K562 (cell line): ENCODE measurements around the gene TIMM10. TPM values are rescaled to one million over a fixed set of nuclear protein-coding genes. Genes with fewer than 3 reads are reported as not detected.

Source experiments
- ARHGAP35 ChIP-seq: fragments of 450-650 bp; IDR thresholded peaks from 2 replicates; pipeline ENCODE4 v1.6.1; 2018; ENCODE audit not compliant: partially characterized antibody
- ATF1 ChIP-seq, 2 experiments: fragments of 450-650 bp in 1 of 2; IDR thresholded peaks; 2 replicates each; pipeline ENCODE4 v1.6.1; 2016; ENCODE audit warnings: missing compliant biosample characterization in 1 of 2, missing genetic modification characterization in 1 of 2
- ATF7 ChIP-seq: fragments of 450-650 bp; IDR thresholded peaks from 2 replicates; pipeline ENCODE4 v1.7.1; 2014; ENCODE audit warnings: mild to moderate bottlenecking, moderate library complexity
- BHLHE40 ChIP-seq: IDR thresholded peaks from 2 replicates; pipeline ENCODE4 v1.6.1; 2011; ENCODE audit warnings: low read length, improper control_type of control experiment
- C11orf30 ChIP-seq: fragments of 450-650 bp; IDR thresholded peaks from 2 replicates; pipeline ENCODE4 v1.6.1; 2016; ENCODE audit warnings: low read depth, mild to moderate bottlenecking
- CREB5 ChIP-seq: fragments of 250-450 bp; sonication (Bioruptor Pico); IDR thresholded peaks from 2 replicates; pipeline ENCODE4 v1.5.0; 2020; ENCODE audit warnings: mild to moderate bottlenecking
- CREBBP ChIP-seq: IDR thresholded peaks from one replicate; pipeline ENCODE4 v1.6.1; 2012; ENCODE audit warnings: low read depth, mild to moderate bottlenecking, control low read depth, inconsistent platforms, low read length
- HNRNPK ChIP-seq: fragments of 200-400 bp; formaldehyde crosslinking; IDR thresholded peaks from one replicate; pipeline ENCODE4 v1.6.1; 2018; ENCODE audit warnings: mild to moderate bottlenecking, low read depth, low read length; ENCODE audit not compliant: poor library complexity, severe bottlenecking
- KLF6 ChIP-seq: fragments of 250-450 bp; sonication (Bioruptor Pico); IDR thresholded peaks from 2 replicates; pipeline ENCODE4 v1.4.0; 2020; ENCODE audit warnings: mild to moderate bottlenecking, moderate library complexity, borderline replicate concordance
- L3MBTL2 ChIP-seq: fragments of 450-650 bp; IDR thresholded peaks from 2 replicates; pipeline ENCODE4 v1.6.1; 2016; ENCODE audit warnings: mild to moderate bottlenecking, moderate library complexity
- NFYB ChIP-seq: IDR thresholded peaks from 2 replicates; pipeline ENCODE4 v1.6.1; 2011; ENCODE audit warnings: mild to moderate bottlenecking, moderate library complexity; ENCODE audit not compliant: insufficient read length; ENCODE audit errors: extremely low read depth
- POLR2G ChIP-seq: fragments of 200-400 bp; formaldehyde crosslinking; IDR thresholded peaks from 2 replicates; pipeline ENCODE4 v1.6.1; 2017; ENCODE audit warnings: low read depth, mild to moderate bottlenecking, antibody characterized with exemption, low read length, moderate library complexity
- RBM25 ChIP-seq: fragments of 200-400 bp; formaldehyde crosslinking; IDR thresholded peaks from 2 replicates; pipeline ENCODE4 v1.6.1; 2018; ENCODE audit warnings: low read length, low read depth, moderate library complexity; ENCODE audit not compliant: severe bottlenecking
- SRF ChIP-seq, 2 experiments: fragments of 250-450, 450-650 bp in 1 of 2; sonication (Bioruptor Pico) in 1 of 2; sonication (generic) in 1 of 2; formaldehyde crosslinking; IDR thresholded peaks; 2 replicates each; pipeline versions ENCODE4 v1.5.0 to v1.5.1; 2020 to 2022; ENCODE audit warnings: mild to moderate bottlenecking in 1 of 2, missing genetic modification reagents in 1 of 2
- SRSF1 ChIP-seq: fragments of 200-400 bp; formaldehyde crosslinking; IDR thresholded peaks from 2 replicates; pipeline ENCODE4 v1.6.1; 2017; ENCODE audit warnings: mild to moderate bottlenecking, low read depth, low read length, moderate library complexity
- STAT5A ChIP-seq: IDR thresholded peaks from 2 replicates; pipeline ENCODE4 v1.6.1; 2012; ENCODE audit warnings: low read length, inconsistent platforms, borderline replicate concordance
- TAL1 ChIP-seq: fragments of 450-650 bp; IDR thresholded peaks from 2 replicates; pipeline ENCODE4 v1.6.1; 2016; ENCODE audit warnings: mild to moderate bottlenecking
- TEAD1 ChIP-seq, 2 experiments: fragments of 450-650 bp in 1 of 2; sonication (generic) in 1 of 2; formaldehyde crosslinking; IDR thresholded peaks; 2 replicates each; pipeline versions ENCODE4 v1.4.0 to v1.8.0; 2020 to 2022; ENCODE audit warnings: mild to moderate bottlenecking in 2 of 2, missing genetic modification reagents in 1 of 2
- ZC3H4 ChIP-seq: sonication (generic); formaldehyde crosslinking; IDR thresholded peaks from 2 replicates; pipeline ENCODE4 v1.9.0; 2021; ENCODE audit warnings: missing genetic modification reagents, borderline replicate concordance
- ZC3H8 ChIP-seq: fragments of 450-650 bp; IDR thresholded peaks from 2 replicates; pipeline ENCODE4 v1.6.1; 2017
- ZNF175 ChIP-seq: fragments of 200-800 bp; sonication (Bioruptor generic); IDR thresholded peaks from 2 replicates; pipeline ENCODE4 v1.6.1; 2016; ENCODE audit warnings: low read depth, mild to moderate bottlenecking, missing genetic modification characterization, missing compliant biosample characterization
- ZNF583 ChIP-seq: fragments of 250-450 bp; sonication (Bioruptor Pico); IDR thresholded peaks from 2 replicates; pipeline ENCODE4 v1.4.0; 2020
- polyA plus RNA-seq, 8 experiments: library from polyadenylated mRNA; depleted of rRNA in 4 of 8; stranded (reverse) in 5 of 8; unstranded in 3 of 8; fragments of >200 nt; fragmentation: Nextera tagmentation in 2 of 8; fragmentation: Illumina TruSeq in 1 of 8; extraction: Ambion mirVana in 2 of 8; extraction: Trizol in 1 of 8; gene quantifications; 2 replicates each; pipeline versions ENCODE4 v1.2.1 to v1.2.3, GENCODE V29; 2011 to 2014; ENCODE audit warnings: inconsistent platforms in 1 of 8, missing spikeins in 1 of 8
- total RNA-seq, 7 experiments: library from RNA; depleted of rRNA in 6 of 7; stranded (reverse); fragments of >200 nt in 6 of 7; fragmentation: Illumina TruSeq in 2 of 7; extraction: Trizol in 2 of 7; gene quantifications; 2 replicates each; pipeline versions ENCODE4 v1.2.1 to v1.2.3, GENCODE V29; 2011 to 2021; ENCODE audit warnings: low replicate concordance in 1 of 7
- TF ChIP-seq, protein P1 (sequence below): IDR thresholded peaks from 2 replicates; pipeline ENCODE4 v1.6.1; 2014; ENCODE audit warnings: antibody characterized with exemption

The TIMM10 gene
- total and polyA plus RNA-seq, 9 of the 15 experiments (the other 6 are each of a cell fraction or from before 2014, with no cell fraction given), result 109 to 553 (median 172) TPM

DNA sequence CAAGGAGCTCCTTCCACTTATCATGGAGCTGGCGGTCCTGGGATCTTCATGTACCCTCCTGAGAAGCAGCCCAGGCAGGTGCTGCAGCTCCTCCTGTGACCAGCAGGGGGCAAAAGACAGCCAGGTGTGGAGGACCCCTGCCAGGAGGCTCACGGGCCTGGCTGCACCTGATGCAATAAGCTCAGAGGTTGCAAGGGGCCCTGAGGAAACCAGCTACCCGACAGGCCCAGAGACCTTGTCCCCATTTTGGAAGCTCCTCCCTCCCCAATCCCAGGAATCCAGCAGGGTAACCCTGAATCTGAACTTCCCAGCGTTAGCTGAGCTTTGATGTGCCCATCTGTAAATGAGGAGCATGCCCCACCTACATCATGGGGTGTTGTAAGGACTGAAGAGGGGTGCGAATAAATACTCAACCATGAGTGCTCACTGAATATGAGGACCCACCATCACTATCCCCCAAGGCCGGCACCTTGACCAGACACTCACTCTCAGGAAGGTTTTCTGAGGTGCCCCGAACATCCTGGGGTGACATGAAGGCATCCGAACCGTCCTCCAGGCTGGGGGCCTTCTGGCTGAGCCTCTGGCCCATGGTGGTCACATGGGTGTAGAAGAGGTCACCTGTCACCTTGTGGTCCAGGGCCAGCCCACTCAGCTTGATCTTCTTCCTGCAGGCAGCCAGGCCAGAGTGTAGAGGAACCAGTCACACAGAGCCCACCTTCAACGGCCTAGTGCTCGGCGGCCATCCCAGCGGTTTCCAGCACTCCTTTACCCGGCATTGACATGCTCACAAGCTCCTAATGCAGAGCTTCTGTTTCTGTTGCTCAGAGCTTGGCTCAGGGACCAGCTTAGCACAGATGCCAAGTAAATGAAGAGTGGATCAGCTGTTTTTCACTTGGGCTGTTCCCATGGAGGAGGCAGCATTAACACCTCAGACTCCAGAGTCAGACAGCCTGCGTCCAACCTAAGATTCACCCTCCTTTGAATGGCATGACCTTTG lies 36.7 kb downstream of the TIMM10 start (continued):
- no peak for TF ChIP-seq NFYB
- TF ChIP-seq ZNF583 (CRISPR knock-in tag), result peak; percentile 87
- peak; percentile 43; the same call in 1 of the 2 replicates for TF ChIP-seq L3MBTL2
- no peak for TF ChIP-seq C11orf30
- peak; percentile 36; the same call in 1 of the 2 replicates for TF ChIP-seq POLR2G
- TF ChIP-seq, protein P1, sequence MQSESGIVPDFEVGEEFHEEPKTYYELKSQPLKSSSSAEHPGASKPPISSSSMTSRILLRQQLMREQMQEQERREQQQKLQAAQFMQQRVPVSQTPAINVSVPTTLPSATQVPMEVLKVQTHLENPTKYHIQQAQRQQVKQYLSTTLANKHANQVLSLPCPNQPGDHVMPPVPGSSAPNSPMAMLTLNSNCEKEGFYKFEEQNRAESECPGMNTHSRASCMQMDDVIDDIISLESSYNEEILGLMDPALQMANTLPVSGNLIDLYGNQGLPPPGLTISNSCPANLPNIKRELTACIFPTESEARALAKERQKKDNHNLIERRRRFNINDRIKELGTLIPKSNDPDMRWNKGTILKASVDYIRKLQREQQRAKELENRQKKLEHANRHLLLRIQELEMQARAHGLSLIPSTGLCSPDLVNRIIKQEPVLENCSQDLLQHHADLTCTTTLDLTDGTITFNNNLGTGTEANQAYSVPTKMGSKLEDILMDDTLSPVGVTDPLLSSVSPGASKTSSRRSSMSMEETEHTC, result no peak
- 0 out of 4 replicates have a peak, but pooled peaks of 1 of the 2 experiments have one; percentile 26 for TF ChIP-seq SRF (CRISPR knock-in tag; IDR thresholded peaks at IDR 0.05)
- no peak for TF ChIP-seq HNRNPK
- 0 out of 2 replicates have a peak, but pooled peaks have one; percentile 27 for TF ChIP-seq KLF6 (CRISPR knock-in tag)
- TF ChIP-seq ZC3H8, result no peak
- no peak for TF ChIP-seq ATF1 (CRISPR knock-in tag; IDR thresholded peaks at IDR 0.05)
- TF ChIP-seq ATF1 (tag; IDR thresholded peaks at IDR 0.05), result peak; percentile 30; the same call in 1 of the 2 replicates
- TF ChIP-seq STAT5A, result no peak
- TF ChIP-seq TAL1, result no peak
- TF ChIP-seq SRSF1, result no peak
- no peak for TF ChIP-seq CREB5
- TF ChIP-seq ARHGAP35, result no peak
- TF ChIP-seq ATF7, result peak; percentile 75
- TF ChIP-seq ZC3H4 (CRISPR knock-in tag), result no peak
- 0 out of 4 replicates have a peak, but pooled peaks of 1 of the 2 experiments have one; percentile 15 for TF ChIP-seq TEAD1 (CRISPR knock-in tag; IDR thresholded peaks at IDR 0.05)
- TF ChIP-seq BHLHE40, result peak; percentile 80
- TF ChIP-seq ZNF175 (CRISPR knock-in tag), result 0 out of 2 replicates have a peak, but pooled peaks have one; percentile 24
- TF ChIP-seq CREBBP, result no peak
- no peak for TF ChIP-seq RBM25
